DND-41 (cell line): ENCODE results near the gene RPL13A.

Experiments
- ATAC-seq: fragments of 200-7000 bp; cut with Tn5 transposase; 3 replicates; pipeline ENCODE4 v1.9.1; 2021; ENCODE audit warnings: low read depth; ENCODE audit not compliant: insufficient read depth
- DNase-seq: peaks from one replicate; pipeline ENCODE4 v3.0.0-alpha.2; 2020
- H2AFZ ChIP-seq: 2 replicates; pipeline ENCODE4 v1.6.0; 2012; ENCODE audit warnings: low read depth, low read length
- H3K27ac ChIP-seq: 2 replicates; pipeline ENCODE4 v1.5.1; 2012; ENCODE audit warnings: low read length, inconsistent platforms
- H3K27me3 ChIP-seq: fragments of 200-600 bp; sonication (generic); 2 replicates; pipeline ENCODE4 v1.6.0; 2012; ENCODE audit warnings: low read length, mild to moderate bottlenecking, inconsistent platforms; ENCODE audit not compliant: insufficient read depth, poor library complexity
- H3K36me3 ChIP-seq: 2 replicates; pipeline ENCODE4 v1.5.1; 2012; ENCODE audit warnings: low read length, inconsistent platforms; ENCODE audit not compliant: insufficient read depth
- H3K4me1 ChIP-seq: 2 replicates; pipeline ENCODE4 v1.5.1; 2012; ENCODE audit warnings: mild to moderate bottlenecking, low read length; ENCODE audit not compliant: insufficient read depth
- H3K4me2 ChIP-seq: 2 replicates; pipeline ENCODE4 v1.6.0; 2012; ENCODE audit warnings: mild to moderate bottlenecking, moderate library complexity, low read length, inconsistent platforms; ENCODE audit not compliant: insufficient read depth
- H3K4me3 ChIP-seq, 2 experiments: fragments of 200-600 bp in 1 of 2; shearing (Covaris generic) in 1 of 2; 2 replicates each; pipeline ENCODE4 v1.5.1; 2012 to 2016; ENCODE audit warnings: inconsistent platforms in 2 of 2, low read length in 2 of 2, mild to moderate bottlenecking in 2 of 2, low read depth in 1 of 2, moderate library complexity in 1 of 2
- H3K79me2 ChIP-seq: 2 replicates; pipeline ENCODE4 v1.6.0; 2012; ENCODE audit warnings: low read length, inconsistent platforms; ENCODE audit not compliant: insufficient read depth
- H3K9ac ChIP-seq: 2 replicates; pipeline ENCODE4 v1.6.0; 2012; ENCODE audit warnings: low read depth, mild to moderate bottlenecking, inconsistent platforms, low read length, moderate library complexity
- H3K9me3 ChIP-seq: 2 replicates; pipeline ENCODE4 v1.5.1; 2012; ENCODE audit warnings: low read length, moderate library complexity, mild to moderate bottlenecking, inconsistent platforms; ENCODE audit not compliant: insufficient read depth, severe bottlenecking
- H4K20me1 ChIP-seq: 2 replicates; pipeline ENCODE4 v1.6.0; 2012; ENCODE audit warnings: low read length; ENCODE audit not compliant: insufficient read depth
- CTCF ChIP-seq: IDR thresholded peaks from 2 replicates; pipeline ENCODE4 v1.5.1; 2012; ENCODE audit warnings: borderline replicate concordance, low read length, moderate library complexity, mild to moderate bottlenecking; ENCODE audit not compliant: poor library complexity, severe bottlenecking; ENCODE audit errors: extremely low read depth
- EZH2 ChIP-seq: IDR thresholded peaks from 3 replicates; pipeline ENCODE4 v1.6.1; 2012; ENCODE audit warnings: borderline replicate concordance, low read depth, mild to moderate bottlenecking, moderate library complexity, low read length, inconsistent platforms; ENCODE audit not compliant: severe bottlenecking

RPL13A gene

GRCh38 chr19:49524812-49525455 is 37.5 kb downstream of the RPL13A start:
- no peaks in the 10 kb centered on the region for H3K79me2 ChIP-seq
- H3K27ac ChIP-seq: no peak overlapping the region
- H2AFZ ChIP-seq: no peak overlapping the region
- H3K36me3 ChIP-seq: no peaks in the 10 kb centered on the region
- H3K9me3 ChIP-seq: no peaks in the 10 kb centered on the region
- H3K4me3 ChIP-seq: no peak overlapping the region
- H3K9ac ChIP-seq: no peak overlapping the region
- no peak for DNase-seq
- TF ChIP-seq EZH2: no peak
- TF ChIP-seq CTCF: no peak
- no peak for ATAC-seq
- no peaks in the 10 kb centered on the region for H3K27me3 ChIP-seq
- no peak overlapping the region for H3K4me2 ChIP-seq
- H4K20me1 ChIP-seq: no peaks in the 10 kb centered on the region
- peaks cover 5% of the 10 kb centered on the region; the same call in 1 of the 2 replicates for H3K4me1 ChIP-seq

GRCh38 chr19:49528211-49528771 is 40.9 kb downstream of the RPL13A start:
- H3K4me3 ChIP-seq: no peak overlapping the region
- no peaks in the 10 kb centered on the region for H3K79me2 ChIP-seq
- no peak overlapping the region for H3K27ac ChIP-seq
- H4K20me1 ChIP-seq: no peaks in the 10 kb centered on the region
- DNase-seq: no peak
- peaks cover 5% of the 10 kb centered on the region; the same call in 1 of the 2 replicates for H3K4me1 ChIP-seq
- H3K9me3 ChIP-seq: no peaks in the 10 kb centered on the region
- no peak for ATAC-seq
- H3K4me2 ChIP-seq: no peak overlapping the region
- no peaks in the 10 kb centered on the region for H3K27me3 ChIP-seq
- H3K9ac ChIP-seq: no peak overlapping the region
- TF ChIP-seq CTCF: no peak
- TF ChIP-seq EZH2: no peak
- no peaks in the 10 kb centered on the region for H3K36me3 ChIP-seq
- H2AFZ ChIP-seq: no peak overlapping the region

GRCh38 chr19:49530708-49531107 is 43.3 kb downstream of the RPL13A start:
- H3K9me3 ChIP-seq: no peaks in the 10 kb centered on the region
- H3K4me3 ChIP-seq: no peak overlapping the region
- no peak for DNase-seq
- H3K27ac ChIP-seq: no peak overlapping the region
- no peak for ATAC-seq
- H3K36me3 ChIP-seq: no peaks in the 10 kb centered on the region
- H4K20me1 ChIP-seq: no peaks in the 10 kb centered on the region
- no peak overlapping the region for H3K9ac ChIP-seq
- H2AFZ ChIP-seq: no peak overlapping the region
- H3K79me2 ChIP-seq: no peaks in the 10 kb centered on the region
- peaks cover 5% of the 10 kb centered on the region; the same call in 1 of the 2 replicates for H3K4me1 ChIP-seq
- no peak overlapping the region for H3K4me2 ChIP-seq
- H3K27me3 ChIP-seq: no peaks in the 10 kb centered on the region
- TF ChIP-seq EZH2 (no peak), CTCF (no peak)
